ENCODE measurements around the gene CASP7.

Gene CASP7

GRCh38 chr10:113716109-113716910 is 36.6 kb downstream of the CASP7 start:
- DNase-seq (ENCODE audit: low read depth) = no peak
- TF ChIP-seq CTCF (IDR thresholded peaks at IDR 0.05; ENCODE audit: control insufficient read depth, insufficient read depth, low read depth, low read length, missing control alignments) = no peak
- no peak overlapping the region for H3K4me3 ChIP-seq (ENCODE audit: control insufficient read depth, low read depth, low read length)

GRCh38 chr10:113718969-113719822 is 39.5 kb downstream of the CASP7 start:
- TF ChIP-seq CTCF (IDR thresholded peaks at IDR 0.05; ENCODE audit: control insufficient read depth, insufficient read depth, low read depth, low read length, missing control alignments) = no peak
- no peak for DNase-seq (ENCODE audit: low read depth)
- H3K4me3 ChIP-seq (ENCODE audit: control insufficient read depth, low read depth, low read length) = no peak overlapping the region

GRCh38 chr10:113720386-113720785 is 40.7 kb downstream of the CASP7 start:
- DNase-seq (ENCODE audit: low read depth) = no peak
- no peak overlapping the region for H3K4me3 ChIP-seq (ENCODE audit: control insufficient read depth, low read depth, low read length)
- no peak for TF ChIP-seq CTCF (IDR thresholded peaks at IDR 0.05; ENCODE audit: control insufficient read depth, insufficient read depth, low read depth, low read length, missing control alignments)

- no peak overlapping the region for H3K4me3 ChIP-seq (ENCODE audit: control insufficient read depth, low read depth, low read length)
- no peak for TF ChIP-seq CTCF (IDR thresholded peaks at IDR 0.05; ENCODE audit: control insufficient read depth, insufficient read depth, low read depth, low read length, missing control alignments)
- DNase-seq (ENCODE audit: low read depth) = no peak
These were observed 52.6 kb downstream of the CASP7 start for GRCh38 chr10:113732160-113732881.

GRCh38 chr10:113732966-113733365 is 53.3 kb downstream of the CASP7 start:
- TF ChIP-seq CTCF (IDR thresholded peaks at IDR 0.05; ENCODE audit: control insufficient read depth, insufficient read depth, low read depth, low read length, missing control alignments) = no peak
- no peak overlapping the region for H3K4me3 ChIP-seq (ENCODE audit: control insufficient read depth, low read depth, low read length)

GRCh38 chr10:113733635-113734034 is 53.9 kb downstream of the CASP7 start:
- DNase-seq (ENCODE audit: low read depth) = no peak
- H3K4me3 ChIP-seq (ENCODE audit: control insufficient read depth, low read depth, low read length) = no peak overlapping the region
- TF ChIP-seq CTCF (IDR thresholded peaks at IDR 0.05; ENCODE audit: control insufficient read depth, insufficient read depth, low read depth, low read length, missing control alignments) = no peak

More at GRCh38 chr10:113732966-113733365, 53.3 kb downstream of the CASP7 start:
- DNase-seq (ENCODE audit: low read depth) = no peak
